Tibial artery (tissue), 4 donors: ENCODE measurements around the gene DIRAS1.

Experiments used
- DNase-seq, 2 donors: peaks; one replicate each; pipeline ENCODE4 v3.0.0-alpha.2; 2019
- H3K27ac ChIP-seq, 2 donors: fragments of 200-600 bp; sonication (generic) in 1 of 2; 1 replicate in 1 of 2; 2 replicates in 1 of 2; pipeline ENCODE4 v1.5.1; 2018 to 2019; ENCODE audit warnings: mild to moderate bottlenecking in 1 of 2
- H3K27me3 ChIP-seq, 2 donors: fragments of 200-600 bp; sonication (generic) in 1 of 2; one replicate each; pipeline versions ENCODE4 v1.5.1 to v1.6.0; 2016 to 2019
- H3K36me3 ChIP-seq, 3 donors: fragments of 200-600 bp; sonication (generic) in 2 of 3; one replicate each; pipeline ENCODE4 v1.5.1; 2016 to 2019; ENCODE audit warnings: mild to moderate bottlenecking in 2 of 3
- H3K4me1 ChIP-seq, 4 donors: fragments of 200-600 bp; sonication (generic) in 2 of 4; 1 replicate in 3 of 4; 2 replicates in 1 of 4; pipeline ENCODE4 v1.5.1; 2016 to 2019
- H3K4me3 ChIP-seq, 2 donors: fragments of 200-600 bp; sonication (generic) in 1 of 2; 1 replicate in 1 of 2; 2 replicates in 1 of 2; pipeline ENCODE4 v1.5.1; 2018 to 2019; ENCODE audit warnings: mild to moderate bottlenecking in 2 of 2
- H3K9me3 ChIP-seq, 3 donors: fragments of 200-600 bp; sonication (generic) in 1 of 3; one replicate each; pipeline ENCODE4 v1.5.1; 2016 to 2019
- CTCF ChIP-seq, 2 experiments: fragments of 200-600 bp in 1 of 2; fragments of 450-650 bp in 1 of 2; IDR thresholded peaks; one replicate each; pipeline ENCODE4 v1.5.1; 2017 to 2019; ENCODE audit warnings: antibody characterized with exemption in 2 of 2, mild to moderate bottlenecking in 1 of 2, moderate library complexity in 1 of 2
- intact Hi-C: fragments of 100-400 bp; cut with DNase I; formaldehyde crosslinking; loops from one replicate; pipeline ENCODE4 v1.15.0; 2023; ENCODE audit warnings: low total_unique reads

The DIRAS1 gene

GRCh38 chr19:2703691-2704216 is 17.4 kb downstream of the DIRAS1 start:
- intact Hi-C loops = no loop called here
- no peak overlapping the region for H3K4me3 ChIP-seq
- peaks cover 0 to 16% (median 8%) of the 10 kb centered on the region in 4 donors for H3K4me1 ChIP-seq
- H3K9me3 ChIP-seq = no peaks in the 10 kb centered on the region
- H3K27me3 ChIP-seq = peaks cover 0 to 52% of the 10 kb centered on the region in 2 donors
- no peak for DNase-seq
- TF ChIP-seq CTCF (IDR thresholded peaks at IDR 0.05) = no peak
- H3K36me3 ChIP-seq = no peaks in the 10 kb centered on the region
- H3K27ac ChIP-seq = no peak overlapping the region

GRCh38 chr19:2703077-2703437 is 18.1 kb downstream of the DIRAS1 start:
- Histone ChIP-seq H3K9me3 (no peaks in the 10 kb centered on the region), H3K36me3 (no peaks in the 10 kb centered on the region), H3K4me1 (peaks cover 0 to 16% (median 8%) of the 10 kb centered on the region in 4 donors), H3K4me3 (peak overlapping the region; percentile 47 to 55), H3K27ac (no peak overlapping the region), H3K27me3 (peaks cover 0 to 52% of the 10 kb centered on the region in 2 donors)
- intact Hi-C loops = no loop called here
- no peak for DNase-seq
- no peak for TF ChIP-seq CTCF (IDR thresholded peaks at IDR 0.05)

- Histone ChIP-seq H3K4me3 (peak within 1 kb of the TSS; percentile 47 to 55), H3K4me1 (peaks cover 0 to 16% (median 8%) of the 10 kb centered on the region in 4 donors), H3K27ac (peak within 1 kb of the TSS in 1 of 2 donors; percentile 26), H3K9me3 (no peaks in the 10 kb centered on the region), H3K27me3 (peaks cover 0 to 47% of the 10 kb centered on the region in 2 donors), H3K36me3 (no peaks in the 10 kb centered on the region)
- no peak for TF ChIP-seq CTCF (IDR thresholded peaks at IDR 0.05)
- intact Hi-C loops = no loop called here
- peak; percentile 88 to 91 for DNase-seq
These were observed 18.7 kb downstream of the DIRAS1 start, which contains the start of gene GNG7 for GRCh38 chr19:2702170-2703076. TSS of gene GNG7 (minus strand) at chr19:2702694. CDS start at chr19:2520688, 182,006 bp downstream.

- Histone ChIP-seq H3K9me3 (no peaks in the 10 kb centered on the region), H3K27me3 (peaks cover 0 to 44% of the 10 kb centered on the region in 2 donors), H3K4me1 (peaks cover 0 to 16% (median 8%) of the 10 kb centered on the region in 4 donors), H3K36me3 (no peaks in the 10 kb centered on the region), H3K27ac (no peak overlapping the region), H3K4me3 (peak overlapping the region; percentile 47 to 55)
- TF ChIP-seq CTCF (IDR thresholded peaks at IDR 0.05) = no peak
- no peak for DNase-seq
- intact Hi-C loops = no loop called here
These were observed 19.6 kb downstream of the DIRAS1 start for GRCh38 chr19:2701361-2702169.

GRCh38 chr19:2700660-2701360 is 20.4 kb downstream of the DIRAS1 start:
- no peak overlapping the region for H3K27ac ChIP-seq
- no peak overlapping the region for H3K4me3 ChIP-seq
- peaks cover 0 to 36% of the 10 kb centered on the region in 2 donors for H3K27me3 ChIP-seq
- DNase-seq = no peak
- peaks cover 0 to 16% (median 8%) of the 10 kb centered on the region in 4 donors for H3K4me1 ChIP-seq
- intact Hi-C loops = no loop called here
- H3K9me3 ChIP-seq = no peaks in the 10 kb centered on the region
- no peaks in the 10 kb centered on the region for H3K36me3 ChIP-seq
- no peak for TF ChIP-seq CTCF (IDR thresholded peaks at IDR 0.05)
